ENCODE measurements around the gene MDH1B.

Gene MDH1B

DNA sequence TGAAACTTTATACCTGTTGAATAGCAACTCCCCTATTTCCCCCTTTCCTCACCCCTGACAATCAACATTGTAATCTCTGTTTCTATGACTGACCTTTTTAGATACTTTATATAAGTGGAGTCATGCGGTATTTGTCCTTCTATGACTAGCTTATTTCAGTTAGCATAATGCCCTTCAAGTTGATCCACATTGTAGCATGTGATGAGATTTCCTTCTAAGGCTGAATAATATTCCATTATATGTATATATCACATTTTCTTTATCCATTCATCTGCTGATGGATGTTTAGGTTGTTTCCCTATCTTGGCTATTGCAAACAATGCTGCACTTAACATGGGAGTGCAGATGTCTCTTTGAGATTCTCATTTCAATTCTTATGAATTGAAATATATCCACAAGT, 9.7 kb upstream of the MDH1B start:
- Histone ChIP-seq H3K36me3 (ENCODE audit: control insufficient read depth in 4 of 4, insufficient read depth in 4 of 4, low read length in 3 of 4) (peaks cover 23 to 80% (median 51%) of the 10 kb centered on the region in 4 experiments), H3K27me3 (replicated peaks in 2 of 5; ENCODE audit: control insufficient read depth in 4 of 5, insufficient read depth in 5 of 5, low read length in 4 of 5) (no peaks in the 10 kb centered on the region), H3K9me3 (ENCODE audit: control extremely low read depth in 1 of 5, control insufficient read depth in 4 of 5, insufficient read depth in 2 of 5, low read depth in 1 of 5, low read length in 4 of 5) (peaks cover 2 to 16% (median 8%) of the 10 kb centered on the region in 5 experiments), H3K4me1 (ENCODE audit: control extremely low read depth in 1 of 4, control insufficient read depth in 4 of 4, insufficient read depth in 4 of 4, low read length in 3 of 4) (no peaks in the 10 kb centered on the region), H3K27ac (ENCODE audit: insufficient read depth in 1 of 2, low read depth in 1 of 2, low read length in 2 of 2, poor library complexity in 1 of 2, severe bottlenecking in 2 of 2) (no peak overlapping the region), H3K4me3 (ENCODE audit: control insufficient read depth in 1 of 7, extremely low read depth in 1 of 7, insufficient read depth in 4 of 7, low read depth in 2 of 7, low read length in 6 of 7) (no peak overlapping the region)
- CTCF ChIA-PET = interaction anchor here (1.4 to 4.2 kb wide), 2 partner anchors 80 to 703 kb away, joined by 3 to 17 read pairs; no protein-coding TSS in a partner anchor
- WGBS (ENCODE audit: insufficient coverage) = no CpG with 5 or more reads among the region's 1 CpG
- DNase-seq = no peak
- POLR2A ChIA-PET = no interaction called here

DNA sequence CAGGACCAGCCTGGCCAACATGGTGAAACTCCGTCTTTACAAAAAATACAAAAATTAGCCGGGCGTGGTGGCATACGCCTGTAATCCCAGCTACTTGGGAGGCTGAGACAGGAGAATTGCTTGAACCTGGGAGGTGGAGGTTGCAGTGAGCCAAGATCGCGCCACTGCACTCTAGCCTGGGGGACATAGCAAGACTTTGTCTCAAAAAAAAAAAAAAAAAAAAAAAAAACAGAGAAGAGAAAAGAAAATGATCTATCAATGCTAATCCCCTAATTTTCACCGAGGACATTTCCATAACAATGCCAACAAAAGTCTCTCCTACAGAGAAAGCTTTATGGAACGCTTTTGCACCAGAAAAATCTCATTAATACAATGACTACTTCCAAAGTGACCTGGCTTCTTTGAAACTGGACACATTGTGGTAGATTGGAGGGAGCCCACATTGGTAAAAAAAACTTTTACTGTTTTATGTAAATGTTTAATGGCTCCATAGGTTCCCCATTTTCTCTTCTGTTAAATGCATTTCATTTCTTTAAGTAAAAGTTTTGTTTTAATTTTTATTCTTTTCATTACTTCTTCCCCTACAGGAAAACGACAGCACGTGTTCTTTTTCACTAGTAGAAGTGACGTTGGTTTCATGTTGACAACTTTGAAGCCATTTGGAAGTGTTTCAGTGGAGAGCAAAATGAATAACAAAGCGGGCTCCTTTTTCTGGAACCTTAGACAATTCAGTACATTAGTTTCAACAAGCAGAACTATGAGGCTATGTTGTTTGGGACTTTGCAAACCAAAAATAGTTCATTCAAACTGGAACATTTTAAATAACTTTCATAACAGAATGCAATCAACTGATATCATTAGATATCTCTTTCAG, 1.2 kb upstream of the MDH1B start:
- peak in 1 of 3 donors; percentile 6 for DNase-seq
- peak overlapping the region; percentile 95 to 98 for H3K27ac ChIP-seq (ENCODE audit: insufficient read depth in 1 of 2, low read depth in 1 of 2, low read length in 2 of 2, poor library complexity in 1 of 2, severe bottlenecking in 2 of 2)
- ChIA-PET POLR2A (interaction anchor here (0.6 to 0.7 kb wide), 2 partner anchors 58 to 66 kb away, joined by 3 to 4 read pairs; no protein-coding TSS in a partner anchor), CTCF (interaction anchor here (1.0 to 6.2 kb wide), 7 partner anchors 16 to 72 kb away, joined by 3 to 40 read pairs (median 7); no protein-coding TSS in a partner anchor)
- peaks cover 3 to 22% (median 12%) of the 10 kb centered on the region in 4 experiments for H3K36me3 ChIP-seq (ENCODE audit: control insufficient read depth in 4 of 4, insufficient read depth in 4 of 4, low read length in 3 of 4)
- H3K4me1 ChIP-seq (ENCODE audit: control extremely low read depth in 1 of 4, control insufficient read depth in 4 of 4, insufficient read depth in 4 of 4, low read length in 3 of 4) = peaks cover 6 to 29% (median 16%) of the 10 kb centered on the region in 4 experiments
- H3K4me3 ChIP-seq (ENCODE audit: control insufficient read depth in 1 of 7, extremely low read depth in 1 of 7, insufficient read depth in 4 of 7, low read depth in 2 of 7, low read length in 6 of 7) = peak overlapping the region; percentile 67 to 97 (median 91)
- no CpG with 5 or more reads among the region's 12 CpGs for WGBS (ENCODE audit: insufficient coverage)
- H3K27me3 ChIP-seq (replicated peaks in 2 of 5; ENCODE audit: control insufficient read depth in 4 of 5, insufficient read depth in 5 of 5, low read length in 4 of 5) = peaks cover 0 to 3% (median 0%) of the 10 kb centered on the region in 5 experiments
- H3K9me3 ChIP-seq (ENCODE audit: control extremely low read depth in 1 of 5, control insufficient read depth in 4 of 5, insufficient read depth in 2 of 5, low read depth in 1 of 5, low read length in 4 of 5) = no peaks in the 10 kb centered on the region

DNA sequence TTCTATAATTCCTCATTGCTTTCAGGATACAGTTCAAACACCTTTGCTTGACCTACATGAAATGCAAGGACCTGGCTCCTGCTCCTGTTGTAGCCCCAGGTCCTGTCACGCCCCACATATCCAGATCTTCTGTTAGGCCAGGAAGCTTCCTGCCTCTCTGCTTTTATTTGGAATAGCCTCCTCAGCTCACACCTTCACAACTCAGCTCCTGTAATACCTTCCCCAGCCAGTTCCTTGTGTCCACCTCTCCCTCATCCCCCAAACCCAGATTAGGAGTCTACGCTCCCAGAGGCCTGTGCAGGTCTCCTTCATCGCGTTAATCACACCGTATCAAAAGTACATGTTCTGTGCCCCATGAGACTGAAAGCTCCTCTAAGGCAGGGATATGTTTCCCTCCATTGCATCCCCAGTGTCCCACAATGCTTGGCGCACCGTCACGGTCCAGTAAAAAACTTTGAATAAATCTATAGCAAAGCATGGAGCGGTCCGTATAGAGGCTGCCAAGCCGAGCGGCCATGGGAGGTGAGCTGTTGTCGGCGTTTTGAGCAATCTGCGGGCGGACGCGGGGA, 371 bp downstream of the MDH1B start:
- no peaks in the 10 kb centered on the region for H3K9me3 ChIP-seq (ENCODE audit: control extremely low read depth in 1 of 5, control insufficient read depth in 4 of 5, insufficient read depth in 2 of 5, low read depth in 1 of 5, low read length in 4 of 5)
- POLR2A ChIA-PET = no interaction called here
- no peak for DNase-seq
- CTCF ChIA-PET = interaction anchor here (1.0 to 3.2 kb wide), 6 partner anchors 18 to 70 kb away, joined by 3 to 14 read pairs (median 6); no protein-coding TSS in a partner anchor
- peaks cover 6 to 29% (median 16%) of the 10 kb centered on the region in 4 experiments for H3K4me1 ChIP-seq (ENCODE audit: control extremely low read depth in 1 of 4, control insufficient read depth in 4 of 4, insufficient read depth in 4 of 4, low read length in 3 of 4)
- H3K27ac ChIP-seq (ENCODE audit: insufficient read depth in 1 of 2, low read depth in 1 of 2, low read length in 2 of 2, poor library complexity in 1 of 2, severe bottlenecking in 2 of 2) = peak overlapping the region; percentile 95 to 98
- H3K4me3 ChIP-seq (ENCODE audit: control insufficient read depth in 1 of 7, extremely low read depth in 1 of 7, insufficient read depth in 4 of 7, low read depth in 2 of 7, low read length in 6 of 7) = peak overlapping the region; percentile 67 to 97 (median 91)
- H3K27me3 ChIP-seq (replicated peaks in 2 of 5; ENCODE audit: control insufficient read depth in 4 of 5, insufficient read depth in 5 of 5, low read length in 4 of 5) = peaks cover 0 to 3% (median 0%) of the 10 kb centered on the region in 5 experiments
- WGBS (ENCODE audit: insufficient coverage) = 14% methylated on average over 18 of the region's 18 CpGs
- H3K36me3 ChIP-seq (ENCODE audit: control insufficient read depth in 4 of 4, insufficient read depth in 4 of 4, low read length in 3 of 4) = peaks cover 0 to 16% (median 6%) of the 10 kb centered on the region in 4 experiments

GRCh38 chr2:206756816-206757215, 8.3 kb downstream of the MDH1B start:
- no peaks in the 10 kb centered on the region for H3K36me3 ChIP-seq (ENCODE audit: control insufficient read depth in 4 of 4, insufficient read depth in 4 of 4, low read length in 3 of 4)
- no peaks in the 10 kb centered on the region for H3K9me3 ChIP-seq (ENCODE audit: control extremely low read depth in 1 of 5, control insufficient read depth in 4 of 5, insufficient read depth in 2 of 5, low read depth in 1 of 5, low read length in 4 of 5)
- no peak for DNase-seq
- no peaks in the 10 kb centered on the region for H3K4me1 ChIP-seq (ENCODE audit: control extremely low read depth in 1 of 4, control insufficient read depth in 4 of 4, insufficient read depth in 4 of 4, low read length in 3 of 4)
- WGBS (ENCODE audit: insufficient coverage) = no CpG with 5 or more reads among the region's 1 CpG
- ChIA-PET CTCF (interaction anchor here (1.3 kb wide), 1 partner anchor 19 kb away, joined by 4 read pairs; no protein-coding TSS in a partner anchor), POLR2A (no interaction called here)
- peaks cover 0 to 2% (median 0%) of the 10 kb centered on the region in 5 experiments for H3K27me3 ChIP-seq (replicated peaks in 2 of 5; ENCODE audit: control insufficient read depth in 4 of 5, insufficient read depth in 5 of 5, low read length in 4 of 5)
- no peak overlapping the region for H3K27ac ChIP-seq (ENCODE audit: insufficient read depth in 1 of 2, low read depth in 1 of 2, low read length in 2 of 2, poor library complexity in 1 of 2, severe bottlenecking in 2 of 2)
- H3K4me3 ChIP-seq (ENCODE audit: control insufficient read depth in 1 of 7, extremely low read depth in 1 of 7, insufficient read depth in 4 of 7, low read depth in 2 of 7, low read length in 6 of 7) = no peak overlapping the region

DNA sequence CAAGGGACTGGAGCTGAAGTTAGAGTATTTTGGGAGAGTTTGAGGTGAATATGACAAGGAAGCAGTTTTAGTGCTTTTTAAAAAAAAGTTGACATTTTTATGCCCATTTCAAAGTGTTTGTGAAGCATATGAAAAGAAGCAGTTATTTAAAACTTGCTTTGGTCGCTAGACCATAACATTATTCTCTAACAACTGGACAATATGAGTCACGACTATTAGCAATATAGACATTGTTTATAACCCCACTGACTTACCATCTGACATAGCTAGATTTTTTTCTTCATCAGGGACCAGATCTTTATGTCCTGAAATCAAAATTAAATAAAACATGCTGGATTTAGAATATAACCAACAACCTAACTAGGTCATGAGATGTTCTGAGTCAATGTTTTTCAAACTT, 24.3 kb downstream of the MDH1B start:
- DNase-seq = no peak
- CTCF ChIA-PET = no interaction called here
- no CpG with 5 or more reads among the region's 2 CpGs for WGBS (ENCODE audit: insufficient coverage)
- H3K27me3 ChIP-seq (replicated peaks in 2 of 5; ENCODE audit: control insufficient read depth in 4 of 5, insufficient read depth in 5 of 5, low read length in 4 of 5) = no peaks in the 10 kb centered on the region
- no peak overlapping the region for H3K27ac ChIP-seq (ENCODE audit: insufficient read depth in 1 of 2, low read depth in 1 of 2, low read length in 2 of 2, poor library complexity in 1 of 2, severe bottlenecking in 2 of 2)
- no peaks in the 10 kb centered on the region for H3K36me3 ChIP-seq (ENCODE audit: control insufficient read depth in 4 of 4, insufficient read depth in 4 of 4, low read length in 3 of 4)
- no peaks in the 10 kb centered on the region for H3K9me3 ChIP-seq (ENCODE audit: control extremely low read depth in 1 of 5, control insufficient read depth in 4 of 5, insufficient read depth in 2 of 5, low read depth in 1 of 5, low read length in 4 of 5)
- no peaks in the 10 kb centered on the region for H3K4me1 ChIP-seq (ENCODE audit: control extremely low read depth in 1 of 4, control insufficient read depth in 4 of 4, insufficient read depth in 4 of 4, low read length in 3 of 4)
- no peak overlapping the region for H3K4me3 ChIP-seq (ENCODE audit: control insufficient read depth in 1 of 7, extremely low read depth in 1 of 7, insufficient read depth in 4 of 7, low read depth in 2 of 7, low read length in 6 of 7)
- POLR2A ChIA-PET = no interaction called here

DNA sequence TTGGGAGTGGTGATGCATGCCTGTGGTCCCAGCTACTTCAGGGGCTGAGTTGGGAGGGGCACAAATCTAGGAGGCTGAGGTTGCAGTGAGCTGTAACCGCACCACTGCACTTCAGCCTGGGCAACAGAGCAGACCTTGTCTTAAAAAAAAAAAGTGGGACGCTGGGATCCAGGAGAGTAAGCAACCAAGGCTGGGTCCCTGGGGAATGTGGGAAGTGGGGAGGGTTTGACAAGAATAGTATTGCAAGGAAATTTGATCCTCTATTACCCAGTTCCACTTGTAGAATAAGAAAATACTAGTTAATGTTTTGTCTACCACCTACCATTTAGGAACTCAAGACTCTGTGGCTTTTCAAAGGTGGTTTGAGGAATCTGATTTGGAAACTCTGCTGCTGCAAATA, 25.9 kb downstream of the MDH1B start:
- H3K4me3 ChIP-seq (ENCODE audit: control insufficient read depth in 1 of 7, extremely low read depth in 1 of 7, insufficient read depth in 4 of 7, low read depth in 2 of 7, low read length in 6 of 7) = no peak overlapping the region
- no peaks in the 10 kb centered on the region for H3K27me3 ChIP-seq (replicated peaks in 2 of 5; ENCODE audit: control insufficient read depth in 4 of 5, insufficient read depth in 5 of 5, low read length in 4 of 5)
- no peaks in the 10 kb centered on the region for H3K36me3 ChIP-seq (ENCODE audit: control insufficient read depth in 4 of 4, insufficient read depth in 4 of 4, low read length in 3 of 4)
- ChIA-PET CTCF (interaction anchor here (1.3 kb wide), 1 partner anchor 40 kb away, joined by 4 read pairs; no protein-coding TSS in a partner anchor), POLR2A (no interaction called here)
- H3K4me1 ChIP-seq (ENCODE audit: control extremely low read depth in 1 of 4, control insufficient read depth in 4 of 4, insufficient read depth in 4 of 4, low read length in 3 of 4) = no peaks in the 10 kb centered on the region
- WGBS (ENCODE audit: insufficient coverage) = 60% methylated on average over 1 of the region's 2 CpGs
- peaks cover 0 to 3% (median 0%) of the 10 kb centered on the region in 5 experiments for H3K9me3 ChIP-seq (ENCODE audit: control extremely low read depth in 1 of 5, control insufficient read depth in 4 of 5, insufficient read depth in 2 of 5, low read depth in 1 of 5, low read length in 4 of 5)
- DNase-seq = no peak
- no peak overlapping the region for H3K27ac ChIP-seq (ENCODE audit: insufficient read depth in 1 of 2, low read depth in 1 of 2, low read length in 2 of 2, poor library complexity in 1 of 2, severe bottlenecking in 2 of 2)
